ENCODE results near the gene BGLAP. TPM values are rescaled to one million over a fixed set of nuclear protein-coding genes. Genes with fewer than 3 reads are reported as not detected.
A peak's percentile ranks its signal among the peaks of the same experiment; 100 is the strongest.

Gene BGLAP
- total RNA-seq, 1 experiment from 2014 or later: 2.4 TPM

DNA sequence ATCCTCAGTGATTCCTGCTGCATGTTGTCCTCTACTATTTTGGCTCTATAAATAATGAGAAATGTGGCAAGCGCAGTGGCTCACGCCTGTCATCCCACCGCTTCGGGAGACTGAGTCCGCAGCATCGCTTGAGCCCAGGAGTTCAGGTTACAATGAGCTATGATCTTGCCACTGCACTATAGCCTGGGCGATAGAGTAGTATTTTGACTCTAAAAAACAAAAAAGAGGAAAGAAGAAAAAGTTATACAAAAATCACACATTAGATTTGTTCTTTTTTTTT lies 48.8 kb upstream of the BGLAP start:
- Histone ChIP-seq H3K9ac (ENCODE audit: extremely low read depth, insufficient read length, low read length) (peak overlapping the region; percentile 66), H2AK5ac (ENCODE audit: insufficient read length, low read length) (no peak overlapping the region), H4K20me1 (ENCODE audit: control insufficient read depth, insufficient read depth, insufficient read length) (no peaks in the 10 kb centered on the region), H2BK12ac (ENCODE audit: insufficient read length, low read depth, low read length) (no peak overlapping the region), H3K18ac (ENCODE audit: insufficient read length, low read depth, low read length) (peak overlapping the region; percentile 88), H3K23me2 (ENCODE audit: insufficient read length, low read depth, low read length, poor library complexity, severe bottlenecking) (peaks cover 11% of the 10 kb centered on the region), H3K56ac (ENCODE audit: insufficient read length, low read depth, low read length) (no peak overlapping the region), H3K23ac (ENCODE audit: insufficient read length, low read depth, low read length) (no peak overlapping the region), H3K9me3 (ENCODE audit: control insufficient read depth, low read depth, low read length) (peaks cover 5% of the 10 kb centered on the region), H4K5ac (ENCODE audit: insufficient read length, low read depth, low read length) (peak overlapping the region; percentile 34), H3K27ac (ENCODE audit: insufficient read length, low read depth, low read length) (peak overlapping the region; percentile 26), H3K79me1 (ENCODE audit: insufficient read depth, low read depth, low read length, poor library complexity, severe bottlenecking) (peaks cover 10% of the 10 kb centered on the region), H3K27me3 (ENCODE audit: insufficient read depth, low read length) (no peaks in the 10 kb centered on the region), H3T11ph (ENCODE audit: low read length) (no peak overlapping the region), H3K4ac (ENCODE audit: low read depth, low read length) (peak overlapping the region; percentile 13; the same call in 1 of the 2 replicates), H4K8ac (replicated peaks; ENCODE audit: insufficient read length, low read depth, low read length) (no peak overlapping the region), H2BK5ac (ENCODE audit: insufficient read length, low read length) (peak overlapping the region; percentile 80), H3K4me2 (ENCODE audit: insufficient read depth, insufficient read length, low read length) (peak overlapping the region; percentile 58), H3K4me1 (ENCODE audit: insufficient read depth, low read length) (peaks cover 10% of the 10 kb centered on the region; the same call in 1 of the 2 replicates), H2BK20ac (ENCODE audit: low read depth, low read length, poor library complexity, severe bottlenecking) (no peak overlapping the region), H3K79me2 (ENCODE audit: insufficient read depth, low read length) (peaks cover 20% of the 10 kb centered on the region; the same call in 1 of the 2 replicates), H2AFZ (ENCODE audit: low read length) (no peak overlapping the region), H2BK120ac (ENCODE audit: low read depth, low read length, poor library complexity, severe bottlenecking) (no peak overlapping the region), H3K14ac (ENCODE audit: insufficient read depth, low read length) (peak overlapping the region; percentile 77; the same call in 1 of the 2 replicates), H2BK15ac (ENCODE audit: low read depth, low read length) (no peak overlapping the region), H4K91ac (ENCODE audit: insufficient read length, low read depth, low read length) (no peak overlapping the region)
- Mint-ChIP-seq H3K27me3 (ENCODE audit: low read depth) (no peaks in the 10 kb centered on the region; the same call in 1 of the 2 replicates), H3K36me3 (ENCODE audit: insufficient read depth in 1 of 3, low read depth in 3 of 3) (peaks cover 3 to 33% (median 21%) of the 10 kb centered on the region in 3 experiments; a peak in 6 of 7 replicates), H3K4me1 (peaks cover 31 to 38% of the 10 kb centered on the region in 2 experiments), H3K9me3 (peaks cover 11 to 14% of the 10 kb centered on the region in 2 experiments), H3K27ac (peak overlapping the region; percentile 89 to 98 (median 97)), H3K4me3 (peak overlapping the region; percentile 95 to 100)
- WGBS (ENCODE audit: extremely low coverage, insufficient read length, low lambda C conversion rate): no CpG with 5 or more reads among the region's 7 CpGs
- TF ChIP-seq, protein P1, sequence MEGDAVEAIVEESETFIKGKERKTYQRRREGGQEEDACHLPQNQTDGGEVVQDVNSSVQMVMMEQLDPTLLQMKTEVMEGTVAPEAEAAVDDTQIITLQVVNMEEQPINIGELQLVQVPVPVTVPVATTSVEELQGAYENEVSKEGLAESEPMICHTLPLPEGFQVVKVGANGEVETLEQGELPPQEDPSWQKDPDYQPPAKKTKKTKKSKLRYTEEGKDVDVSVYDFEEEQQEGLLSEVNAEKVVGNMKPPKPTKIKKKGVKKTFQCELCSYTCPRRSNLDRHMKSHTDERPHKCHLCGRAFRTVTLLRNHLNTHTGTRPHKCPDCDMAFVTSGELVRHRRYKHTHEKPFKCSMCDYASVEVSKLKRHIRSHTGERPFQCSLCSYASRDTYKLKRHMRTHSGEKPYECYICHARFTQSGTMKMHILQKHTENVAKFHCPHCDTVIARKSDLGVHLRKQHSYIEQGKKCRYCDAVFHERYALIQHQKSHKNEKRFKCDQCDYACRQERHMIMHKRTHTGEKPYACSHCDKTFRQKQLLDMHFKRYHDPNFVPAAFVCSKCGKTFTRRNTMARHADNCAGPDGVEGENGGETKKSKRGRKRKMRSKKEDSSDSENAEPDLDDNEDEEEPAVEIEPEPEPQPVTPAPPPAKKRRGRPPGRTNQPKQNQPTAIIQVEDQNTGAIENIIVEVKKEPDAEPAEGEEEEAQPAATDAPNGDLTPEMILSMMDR (conservative IDR thresholded peaks at IDR 0.05): no peak
- DNase-seq: no peak

Data from H9 (cell line).